ENCODE results near the gene MAP3K14. TPM values are rescaled to one million over a fixed set of nuclear protein-coding genes. Genes with fewer than 3 reads are reported as not detected.
A peak's percentile ranks its signal among the peaks of the same experiment; 100 is the strongest.

MAP3K14 gene
- total RNA-seq, 2 donors from 2014 or later = 4.6 to 5.5 TPM

- WGBS, 2 experiments (ENCODE audit: insufficient coverage in 1 of 2, insufficient read length in 1 of 2) = 88 to 91% methylated on average over 3 to 12 of the region's 12 CpGs
- peaks cover 7% of the 10 kb centered on the region for H3K4me1 Mint-ChIP-seq
These were observed 93.0 kb downstream of the MAP3K14 start for GRCh38 chr17:45223539-45224528.

GRCh38 chr17:45222996-45223538, 93.8 kb downstream of the MAP3K14 start:
- Histone ChIP-seq H3K9me3 (ENCODE audit: control insufficient read depth, low read length) (no peaks in the 10 kb centered on the region), H3K4me1 (ENCODE audit: control insufficient read depth, insufficient read depth, low read length) (no peaks in the 10 kb centered on the region), H3K9ac (ENCODE audit: extremely low read depth, low read length, poor library complexity, severe bottlenecking) (no peak overlapping the region), H3K27me3 (ENCODE audit: control insufficient read depth, insufficient read depth, low read length, poor library complexity, severe bottlenecking) (peaks cover 54% of the 10 kb centered on the region), H3K27ac (ENCODE audit: low read depth, low read length) (no peak overlapping the region), H3K4me3 (ENCODE audit: low read length) (no peak overlapping the region), H3K36me3 (ENCODE audit: control insufficient read depth, insufficient read depth, low read length) (no peaks in the 10 kb centered on the region)
- H3K27me3 Mint-ChIP-seq (ENCODE audit: insufficient read depth) = peaks cover 70% of the 10 kb centered on the region
- peaks cover 4% of the 10 kb centered on the region for H3K4me1 Mint-ChIP-seq
- 66 to 67% methylated on average over 8 of the region's 8 CpGs for WGBS, 2 experiments (ENCODE audit: insufficient coverage in 1 of 2, insufficient read length in 1 of 2)
- H3K36me3 Mint-ChIP-seq (ENCODE audit: low read depth) = no peaks in the 10 kb centered on the region
- H3K27ac Mint-ChIP-seq = no peak overlapping the region
- no peak for DNase-seq
- TF ChIP-seq CTCF (conservative IDR thresholded peaks at IDR 0.05) = no peak
- peak overlapping the region; percentile 56 for H3K4me3 Mint-ChIP-seq
- H3K9me3 Mint-ChIP-seq = no peaks in the 10 kb centered on the region

More at GRCh38 chr17:45223539-45224528, 93.0 kb downstream of the MAP3K14 start:
- H3K27ac Mint-ChIP-seq = no peak overlapping the region
- Histone ChIP-seq H3K9ac (ENCODE audit: extremely low read depth, low read length, poor library complexity, severe bottlenecking) (no peak overlapping the region), H3K4me1 (ENCODE audit: control insufficient read depth, insufficient read depth, low read length) (no peaks in the 10 kb centered on the region), H3K9me3 (ENCODE audit: control insufficient read depth, low read length) (no peaks in the 10 kb centered on the region), H3K27me3 (ENCODE audit: control insufficient read depth, insufficient read depth, low read length, poor library complexity, severe bottlenecking) (peaks cover 54% of the 10 kb centered on the region), H3K4me3 (ENCODE audit: low read length) (no peak overlapping the region), H3K36me3 (ENCODE audit: control insufficient read depth, insufficient read depth, low read length) (no peaks in the 10 kb centered on the region), H3K27ac (ENCODE audit: low read depth, low read length) (no peak overlapping the region)
- H3K4me3 Mint-ChIP-seq = no peak overlapping the region
- no peaks in the 10 kb centered on the region for H3K36me3 Mint-ChIP-seq (ENCODE audit: low read depth)
- no peak for DNase-seq
- H3K9me3 Mint-ChIP-seq = no peaks in the 10 kb centered on the region
- peaks cover 66% of the 10 kb centered on the region for H3K27me3 Mint-ChIP-seq (ENCODE audit: insufficient read depth)
- TF ChIP-seq CTCF (conservative IDR thresholded peaks at IDR 0.05) = peak; percentile 54

- Mint-ChIP-seq H3K9me3 (no peaks in the 10 kb centered on the region), H3K36me3 (ENCODE audit: low read depth) (no peaks in the 10 kb centered on the region), H3K27me3 (ENCODE audit: insufficient read depth) (peaks cover 75% of the 10 kb centered on the region), H3K4me3 (peak overlapping the region; percentile 56), H3K27ac (no peak overlapping the region), H3K4me1 (peaks cover 4% of the 10 kb centered on the region)
- peak; percentile 90 for DNase-seq
- Histone ChIP-seq H3K4me1 (ENCODE audit: control insufficient read depth, insufficient read depth, low read length) (no peaks in the 10 kb centered on the region), H3K27me3 (ENCODE audit: control insufficient read depth, insufficient read depth, low read length, poor library complexity, severe bottlenecking) (peaks cover 59% of the 10 kb centered on the region), H3K4me3 (ENCODE audit: low read length) (peak overlapping the region; percentile 27), H3K27ac (ENCODE audit: low read depth, low read length) (no peak overlapping the region), H3K9ac (ENCODE audit: extremely low read depth, low read length, poor library complexity, severe bottlenecking) (no peak overlapping the region), H3K36me3 (ENCODE audit: control insufficient read depth, insufficient read depth, low read length) (no peaks in the 10 kb centered on the region), H3K9me3 (ENCODE audit: control insufficient read depth, low read length) (no peaks in the 10 kb centered on the region)
- no peak for TF ChIP-seq CTCF (conservative IDR thresholded peaks at IDR 0.05)
- 5 to 9% methylated on average over 4 to 33 of the region's 33 CpGs for WGBS, 2 experiments (ENCODE audit: insufficient coverage in 1 of 2, insufficient read length in 1 of 2)
These were observed 94.4 kb downstream of the MAP3K14 start for GRCh38 chr17:45222289-45222995.
